Left forelimb (tissue), 1 donor: Measurements from ENCODE around the gene A2M.

Source experiments
- DNase-seq: peaks from one replicate; pipeline ENCODE4 v3.0.0-alpha.2; 2018; ENCODE audit warnings: low spot score

The A2M gene

GRCh38 chr12:9120487-9121184 lies 4.9 kb upstream of the A2M start:
- no peak for DNase-seq

GRCh38 chr12:9118158-9118557 lies 2.4 kb upstream of the A2M start:
- DNase-seq, result no peak

GRCh38 chr12:9114946-9115345 lies 773 bp downstream of the A2M start:
- DNase-seq, result no peak

GRCh38 chr12:9113987-9114309 lies 1.8 kb downstream of the A2M start:
- DNase-seq, result no peak

- no peak for DNase-seq
These were observed 2.3 kb downstream of the A2M start for GRCh38 chr12:9113296-9113986.

- DNase-seq, result no peak
These were observed 3.5 kb downstream of the A2M start for GRCh38 chr12:9112076-9112853.

GRCh38 chr12:9111525-9111924 lies 4.2 kb downstream of the A2M start:
- DNase-seq, result no peak

- no peak for DNase-seq
These were observed 5.8 kb downstream of the A2M start for GRCh38 chr12:9109737-9110491.

- DNase-seq, result no peak
These were observed 6.6 kb downstream of the A2M start for GRCh38 chr12:9109213-9109522.

GRCh38 chr12:9108504-9109212 lies 7.1 kb downstream of the A2M start:
- DNase-seq, result no peak

- DNase-seq, result no peak
These were observed 8.2 kb downstream of the A2M start for GRCh38 chr12:9107542-9107873.

- DNase-seq, result no peak
These were observed 8.8 kb downstream of the A2M start for GRCh38 chr12:9106610-9107541.

- DNase-seq, result no peak
These were observed 9.7 kb downstream of the A2M start for GRCh38 chr12:9106067-9106466.

- no peak for DNase-seq
These were observed 10.8 kb downstream of the A2M start for GRCh38 chr12:9104767-9105423.

GRCh38 chr12:9104087-9104486 lies 11.6 kb downstream of the A2M start:
- no peak for DNase-seq

- DNase-seq, result no peak
These were observed 12.5 kb downstream of the A2M start for GRCh38 chr12:9103050-9103849.

GRCh38 chr12:9101018-9101687 lies 14.6 kb downstream of the A2M start:
- no peak for DNase-seq

GRCh38 chr12:9099552-9100190 lies 16.0 kb downstream of the A2M start:
- DNase-seq, result no peak
